CD14-positive monocyte (primary cell): ENCODE results near the gene CTNNB1. TPM values are rescaled to one million over a fixed set of nuclear protein-coding genes. Genes with fewer than 3 reads are reported as not detected.

Experiments used
- DNase-seq, 3 donors: peaks; one replicate each; pipeline ENCODE4 v3.0.0-alpha.2; 2011 to 2022
- H2AFZ ChIP-seq: 2 replicates; pipeline ENCODE4 v1.6.0; 2012; ENCODE audit warnings: mild to moderate bottlenecking, low read depth, low read length, inconsistent platforms; ENCODE audit not compliant: insufficient read depth, poor library complexity, severe bottlenecking
- H3K27ac ChIP-seq, 2 donors: 1 replicate in 1 of 2; 2 replicates in 1 of 2; pipeline ENCODE4 v1.5.1; 2012 to 2013; ENCODE audit warnings: low read length in 2 of 2, control low read depth in 1 of 2, inconsistent platforms in 1 of 2, low read depth in 1 of 2, mild to moderate bottlenecking in 1 of 2
- H3K27me3 ChIP-seq, 2 donors: one replicate each; pipeline versions ENCODE4 v1.6.0 to v1.6.1; 2011 to 2013; ENCODE audit warnings: low read length in 2 of 2; ENCODE audit not compliant: control insufficient read depth in 2 of 2, insufficient read depth in 2 of 2
- H3K36me3 ChIP-seq, 2 donors: replicated peaks in 1 of 2; 1 replicate in 1 of 2; 2 replicates in 1 of 2; pipeline versions ENCODE4 v1.5.1 to v1.6.1; 2012 to 2013; ENCODE audit warnings: low read length in 2 of 2, control low read depth in 1 of 2, inconsistent platforms in 1 of 2, mild to moderate bottlenecking in 1 of 2; ENCODE audit not compliant: insufficient read depth in 2 of 2, control insufficient read depth in 1 of 2
- H3K4me1 ChIP-seq, 2 donors: 1 replicate in 1 of 2; 2 replicates in 1 of 2; pipeline versions ENCODE4 v1.5.1 to v1.6.1; 2012 to 2013; ENCODE audit warnings: low read length in 2 of 2, control low read depth in 1 of 2, inconsistent platforms in 1 of 2, mild to moderate bottlenecking in 1 of 2, moderate library complexity in 1 of 2; ENCODE audit not compliant: insufficient read depth in 2 of 2, control insufficient read depth in 1 of 2
- H3K4me2 ChIP-seq: replicated peaks from 2 replicates; pipeline ENCODE3; 2012; ENCODE audit warnings: low read length, moderate library complexity, mild to moderate bottlenecking; ENCODE audit not compliant: poor library complexity, severe bottlenecking; ENCODE audit errors: extremely low read depth
- H3K4me3 ChIP-seq, 3 experiments: fragments of 200-600 bp in 1 of 3; sonication (generic) in 1 of 3; replicated peaks in 1 of 3; 1 replicate in 2 of 3; 2 replicates in 1 of 3; pipeline ENCODE4 v1.5.1; 2011 to 2013; ENCODE audit warnings: low read length in 3 of 3, mild to moderate bottlenecking in 3 of 3, control low read depth in 2 of 3, low read depth in 2 of 3, inconsistent platforms in 1 of 3, moderate library complexity in 1 of 3
- H3K79me2 ChIP-seq: 2 replicates; pipeline ENCODE4 v1.6.0; 2012; ENCODE audit warnings: mild to moderate bottlenecking, control low read depth, inconsistent platforms, low read length, moderate library complexity; ENCODE audit not compliant: insufficient read depth
- H3K9ac ChIP-seq: 2 replicates; pipeline ENCODE4 v1.6.0; 2017; ENCODE audit warnings: low read length, mild to moderate bottlenecking; ENCODE audit not compliant: insufficient read depth, poor library complexity, severe bottlenecking
- H3K9me3 ChIP-seq, 2 donors: replicated peaks in 1 of 2; 1 replicate in 1 of 2; 2 replicates in 1 of 2; pipeline versions ENCODE4 v1.5.1 to v1.6.1; 2012 to 2013; ENCODE audit warnings: low read length in 2 of 2, control low read depth in 1 of 2; ENCODE audit not compliant: control insufficient read depth in 1 of 2, insufficient read depth in 1 of 2
- H4K20me1 ChIP-seq: 2 replicates; pipeline ENCODE4 v1.6.0; 2012; ENCODE audit warnings: mild to moderate bottlenecking, low read length, control low read depth, moderate library complexity; ENCODE audit not compliant: insufficient read depth
- H3K27ac Mint-ChIP-seq, 7 donors: one replicate each; pipeline ENCODE4 v1.8.0; 2020; ENCODE audit warnings: mild to moderate bottlenecking in 7 of 7, mixed read lengths in 7 of 7, moderate library complexity in 6 of 7, inconsistent platforms in 2 of 7
- H3K27me3 Mint-ChIP-seq, 3 donors: one replicate each; pipeline ENCODE4 v1.8.0; 2021 to 2022; ENCODE audit warnings: low read depth in 3 of 3, mild to moderate bottlenecking in 3 of 3, mixed read lengths in 3 of 3, moderate library complexity in 3 of 3, inconsistent platforms in 1 of 3
- H3K36me3 Mint-ChIP-seq, 2 donors: one replicate each; pipeline ENCODE4 v1.8.0; 2020; ENCODE audit warnings: mixed read lengths in 2 of 2, inconsistent platforms in 1 of 2, mild to moderate bottlenecking in 1 of 2
- H3K4me1 Mint-ChIP-seq: one replicate; pipeline ENCODE4 v1.8.0; 2020; ENCODE audit warnings: mild to moderate bottlenecking, mixed read lengths
- H3K4me3 Mint-ChIP-seq, 2 donors: one replicate each; pipeline ENCODE4 v1.8.0; 2020; ENCODE audit warnings: mild to moderate bottlenecking in 2 of 2, mixed read lengths in 2 of 2, moderate library complexity in 1 of 2
- H3K9me3 Mint-ChIP-seq, 7 donors: one replicate each; pipeline ENCODE4 v1.8.0; 2020 to 2022; ENCODE audit warnings: mixed read lengths in 7 of 7, mild to moderate bottlenecking in 6 of 7, moderate library complexity in 6 of 7, inconsistent platforms in 2 of 7
- CTCF ChIP-seq: fragments of 200-600 bp; IDR thresholded peaks from one replicate; pipeline ENCODE4 v1.8.0; 2022; ENCODE audit warnings: antibody characterized with exemption, mild to moderate bottlenecking
- WGBS: methylation state at CpG from one replicate; pipeline ENCODE4 v1.1.5; 2013; ENCODE audit warnings: missing lambda C conversion rate; ENCODE audit not compliant: insufficient coverage; 5-methylcytosine and 5-hydroxymethylcytosine counted together
- intact Hi-C, 2 donors: fragments of 100-400 bp; cut with micrococcal nuclease; formaldehyde crosslinking; loops; one replicate each; pipeline versions ENCODE4 v1.15.0 to v1.15.1; 2023
- polyA plus RNA-seq, 3 donors: library from polyadenylated mRNA; depleted of rRNA in 1 of 3; unstranded in 2 of 3; stranded (reverse) in 1 of 3; fragments of 300-500 nt in 2 of 3; fragments of >200 nt in 1 of 3; fragmentation: Illumina TruSeq in 2 of 3; gene quantifications; 1 replicate in 2 of 3; 2 replicates in 1 of 3; pipeline ENCODE4 v1.2.3, GENCODE V29; 2012 to 2021

Gene CTNNB1
- polyA plus RNA-seq, 3 donors = 51.2 to 240 (median 54.3) TPM

GRCh38 chr3:41216422-41216821 lies 17.1 kb downstream of the CTNNB1 start:
- Histone ChIP-seq H3K4me3 (no peak overlapping the region), H3K9ac (no peak overlapping the region), H3K9me3 (no peaks in the 10 kb centered on the region), H3K27ac (peak overlapping the region in 1 of 2 donors; percentile 39), H3K36me3 (no peaks in the 10 kb centered on the region), H3K4me1 (peaks cover 4 to 7% of the 10 kb centered on the region in 2 donors), H2AFZ (no peak overlapping the region), H3K27me3 (no peaks in the 10 kb centered on the region), H3K4me2 (no peak overlapping the region), H3K79me2 (peaks cover 100% of the 10 kb centered on the region), H4K20me1 (peaks cover 100% of the 10 kb centered on the region)
- no peaks in the 10 kb centered on the region for H3K9me3 Mint-ChIP-seq
- no CpG with 5 or more reads among the region's 2 CpGs for WGBS
- peaks cover 71% of the 10 kb centered on the region for H3K4me1 Mint-ChIP-seq
- H3K4me3 Mint-ChIP-seq = no peak overlapping the region
- TF ChIP-seq CTCF = no peak
- no peak for DNase-seq
- peaks cover 9 to 14% of the 10 kb centered on the region in 2 donors for H3K36me3 Mint-ChIP-seq
- H3K27me3 Mint-ChIP-seq = peaks cover 0 to 1% (median 0%) of the 10 kb centered on the region in 3 donors
- intact Hi-C loops = no loop called here
- no peak overlapping the region for H3K27ac Mint-ChIP-seq

- Histone ChIP-seq H3K27ac (peak overlapping the region in 1 of 2 donors; percentile 39), H3K36me3 (no peaks in the 10 kb centered on the region), H3K9ac (no peak overlapping the region), H2AFZ (no peak overlapping the region), H3K4me1 (peaks cover 5 to 13% of the 10 kb centered on the region in 2 donors), H4K20me1 (peaks cover 100% of the 10 kb centered on the region), H3K79me2 (peaks cover 100% of the 10 kb centered on the region), H3K4me2 (no peak overlapping the region), H3K4me3 (no peak overlapping the region), H3K9me3 (no peaks in the 10 kb centered on the region), H3K27me3 (no peaks in the 10 kb centered on the region)
- TF ChIP-seq CTCF = no peak
- peaks cover 73% of the 10 kb centered on the region for H3K4me1 Mint-ChIP-seq
- WGBS = 29% methylated on average over 1 of the region's 1 CpG
- no peak overlapping the region for H3K4me3 Mint-ChIP-seq
- intact Hi-C loops = no loop called here
- H3K9me3 Mint-ChIP-seq = no peaks in the 10 kb centered on the region
- H3K27me3 Mint-ChIP-seq = peaks cover 0 to 1% (median 0%) of the 10 kb centered on the region in 3 donors
- DNase-seq = no peak
- H3K27ac Mint-ChIP-seq = peak overlapping the region in 5 of 7 donors; percentile 44 to 81 (median 75)
- peaks cover 9 to 10% of the 10 kb centered on the region in 2 donors for H3K36me3 Mint-ChIP-seq
Observed at GRCh38 chr3:41216993-41217392, 17.7 kb downstream of the CTNNB1 start.
